Uterus (tissue), 2 donors: ENCODE results near the gene SH3PXD2A.

Experiments
- POLR2A ChIP-seq, 2 donors: fragments of 450-650 bp; IDR thresholded peaks; one replicate each; pipeline ENCODE4 v1.6.1; 2016; ENCODE audit warnings: antibody characterized with exemption in 2 of 2, mild to moderate bottlenecking in 1 of 2, moderate library complexity in 1 of 2
- TF ChIP-seq, protein P1 (sequence below), 4 experiments: fragments of 200-600 bp in 2 of 4; fragments of 450-650 bp in 2 of 4; sonication (generic) in 2 of 4; IDR thresholded peaks; one replicate each; pipeline ENCODE4 v1.5.1; 2016 to 2019; ENCODE audit warnings: antibody characterized with exemption in 4 of 4, mild to moderate bottlenecking in 2 of 4, moderate library complexity in 1 of 4

- TF ChIP-seq, protein P1, sequence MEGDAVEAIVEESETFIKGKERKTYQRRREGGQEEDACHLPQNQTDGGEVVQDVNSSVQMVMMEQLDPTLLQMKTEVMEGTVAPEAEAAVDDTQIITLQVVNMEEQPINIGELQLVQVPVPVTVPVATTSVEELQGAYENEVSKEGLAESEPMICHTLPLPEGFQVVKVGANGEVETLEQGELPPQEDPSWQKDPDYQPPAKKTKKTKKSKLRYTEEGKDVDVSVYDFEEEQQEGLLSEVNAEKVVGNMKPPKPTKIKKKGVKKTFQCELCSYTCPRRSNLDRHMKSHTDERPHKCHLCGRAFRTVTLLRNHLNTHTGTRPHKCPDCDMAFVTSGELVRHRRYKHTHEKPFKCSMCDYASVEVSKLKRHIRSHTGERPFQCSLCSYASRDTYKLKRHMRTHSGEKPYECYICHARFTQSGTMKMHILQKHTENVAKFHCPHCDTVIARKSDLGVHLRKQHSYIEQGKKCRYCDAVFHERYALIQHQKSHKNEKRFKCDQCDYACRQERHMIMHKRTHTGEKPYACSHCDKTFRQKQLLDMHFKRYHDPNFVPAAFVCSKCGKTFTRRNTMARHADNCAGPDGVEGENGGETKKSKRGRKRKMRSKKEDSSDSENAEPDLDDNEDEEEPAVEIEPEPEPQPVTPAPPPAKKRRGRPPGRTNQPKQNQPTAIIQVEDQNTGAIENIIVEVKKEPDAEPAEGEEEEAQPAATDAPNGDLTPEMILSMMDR (IDR thresholded peaks at IDR 0.05), result no peak
- no peak for TF ChIP-seq POLR2A (IDR thresholded peaks at IDR 0.05)
These were observed 174.5 kb downstream of the SH3PXD2A start for GRCh38 chr10:103680869-103681236.
